ENCODE data around the gene NRDE2.

The NRDE2 gene

GRCh38 chr14:90336985-90337384 is 5.2 kb upstream of the NRDE2 start:
- H3K9me3 ChIP-seq (ENCODE audit: severe bottlenecking), result no peaks in the 10 kb centered on the region
- DNase-seq, result no peak
- H3K27ac ChIP-seq, result no peak overlapping the region
- no peak overlapping the region for H3K4me3 ChIP-seq (ENCODE audit: low read depth, low read length)
- no peaks in the 10 kb centered on the region for H3K27me3 ChIP-seq (ENCODE audit: insufficient read depth, low read depth, severe bottlenecking)
- no peak for TF ChIP-seq CTCF (IDR thresholded peaks at IDR 0.05; ENCODE audit: low read depth, low read length)
- H3K36me3 ChIP-seq, result no peaks in the 10 kb centered on the region

GRCh38 chr14:90336401-90336800 is 4.7 kb upstream of the NRDE2 start:
- H3K36me3 ChIP-seq, result no peaks in the 10 kb centered on the region
- TF ChIP-seq CTCF (IDR thresholded peaks at IDR 0.05; ENCODE audit: low read depth, low read length), result no peak
- no peak overlapping the region for H3K27ac ChIP-seq
- H3K4me3 ChIP-seq (ENCODE audit: low read depth, low read length), result no peak overlapping the region
- no peaks in the 10 kb centered on the region for H3K27me3 ChIP-seq (ENCODE audit: insufficient read depth, low read depth, severe bottlenecking)
- no peaks in the 10 kb centered on the region for H3K9me3 ChIP-seq (ENCODE audit: severe bottlenecking)
- DNase-seq, result no peak

GRCh38 chr14:90332271-90332584 is 487 bp upstream of the NRDE2 start:
- H3K9me3 ChIP-seq (ENCODE audit: severe bottlenecking), result no peaks in the 10 kb centered on the region
- H3K27me3 ChIP-seq (ENCODE audit: insufficient read depth, low read depth, severe bottlenecking), result no peaks in the 10 kb centered on the region
- no peak overlapping the region for H3K4me3 ChIP-seq (ENCODE audit: low read depth, low read length)
- no peak for TF ChIP-seq CTCF (IDR thresholded peaks at IDR 0.05; ENCODE audit: low read depth, low read length)
- no peak overlapping the region for H3K27ac ChIP-seq
- H3K36me3 ChIP-seq, result no peaks in the 10 kb centered on the region
- DNase-seq, result no peak

- Histone ChIP-seq H3K27me3 (ENCODE audit: insufficient read depth, low read depth, severe bottlenecking) (no peaks in the 10 kb centered on the region), H3K9me3 (ENCODE audit: severe bottlenecking) (no peaks in the 10 kb centered on the region), H3K27ac (no peak overlapping the region), H3K36me3 (no peaks in the 10 kb centered on the region), H3K4me3 (ENCODE audit: low read depth, low read length) (no peak overlapping the region)
- DNase-seq, result no peak
- TF ChIP-seq CTCF (IDR thresholded peaks at IDR 0.05; ENCODE audit: low read depth, low read length), result no peak
Observed at GRCh38 chr14:90330203-90331196, 1.2 kb downstream of the NRDE2 start.

- H3K36me3 ChIP-seq, result no peaks in the 10 kb centered on the region
- no peaks in the 10 kb centered on the region for H3K9me3 ChIP-seq (ENCODE audit: severe bottlenecking)
- DNase-seq, result no peak
- H3K4me3 ChIP-seq (ENCODE audit: low read depth, low read length), result no peak overlapping the region
- H3K27me3 ChIP-seq (ENCODE audit: insufficient read depth, low read depth, severe bottlenecking), result no peaks in the 10 kb centered on the region
- TF ChIP-seq CTCF (IDR thresholded peaks at IDR 0.05; ENCODE audit: low read depth, low read length), result no peak
- H3K27ac ChIP-seq, result no peak overlapping the region
Observed at GRCh38 chr14:90321891-90322290, 9.8 kb downstream of the NRDE2 start.

All from WERI-Rb-1 (cell line).